AG04450 (cell line): ENCODE results near the gene BICRA. TPM values are rescaled to one million over a fixed set of nuclear protein-coding genes. Genes with fewer than 3 reads are reported as not detected.

Experiments used
- CTCF ChIA-PET: fragments of 300-600, 350-600 bp; formaldehyde crosslinking; extraction: SDS; loops from one replicate; lab custom pipeline; 2022; ENCODE audit warnings: antibody characterized with exemption, inconsistent platforms; lab: Charles Lee
- POLR2A ChIA-PET: fragments of 350-600 bp; formaldehyde crosslinking; extraction: SDS; loops from one replicate; lab custom pipeline; 2021; ENCODE audit warnings: antibody characterized with exemption, inconsistent platforms; lab: Yijun Ruan, JAX
- DNase-seq: peaks from one replicate; pipeline ENCODE4 v3.0.0-alpha.2; 2011; ENCODE audit warnings: low read depth, low spot score
- H3K27ac ChIP-seq: one replicate; pipeline ENCODE4 v1.5.1; 2012; ENCODE audit warnings: low read depth, low read length, control low read depth
- H3K27me3 ChIP-seq: one replicate; pipeline ENCODE4 v1.6.0; 2012; ENCODE audit warnings: low read length; ENCODE audit not compliant: control insufficient read depth, insufficient read depth
- H3K4me3 ChIP-seq: 2 replicates; pipeline ENCODE4 v1.5.1; 2011; ENCODE audit warnings: mild to moderate bottlenecking, low read depth, low read length, control low read depth
- H3K9me3 ChIP-seq: 2 replicates; pipeline ENCODE4 v1.5.1; 2012; ENCODE audit warnings: low read length; ENCODE audit not compliant: control insufficient read depth, insufficient read depth
- polyA plus RNA-seq: library from polyadenylated mRNA; depleted of rRNA; stranded (reverse); fragments of >200 nt; gene quantifications from 2 replicates; pipeline ENCODE4 v1.2.3, GENCODE V29; 2011
- TF ChIP-seq, protein P1 (sequence below): IDR thresholded peaks from 2 replicates; pipeline ENCODE4 v1.5.1; 2011; ENCODE audit warnings: low read depth, low read length, control low read depth, inconsistent platforms

Gene BICRA
- polyA plus RNA-seq, 1 experiment, result 0.72 TPM

DNA sequence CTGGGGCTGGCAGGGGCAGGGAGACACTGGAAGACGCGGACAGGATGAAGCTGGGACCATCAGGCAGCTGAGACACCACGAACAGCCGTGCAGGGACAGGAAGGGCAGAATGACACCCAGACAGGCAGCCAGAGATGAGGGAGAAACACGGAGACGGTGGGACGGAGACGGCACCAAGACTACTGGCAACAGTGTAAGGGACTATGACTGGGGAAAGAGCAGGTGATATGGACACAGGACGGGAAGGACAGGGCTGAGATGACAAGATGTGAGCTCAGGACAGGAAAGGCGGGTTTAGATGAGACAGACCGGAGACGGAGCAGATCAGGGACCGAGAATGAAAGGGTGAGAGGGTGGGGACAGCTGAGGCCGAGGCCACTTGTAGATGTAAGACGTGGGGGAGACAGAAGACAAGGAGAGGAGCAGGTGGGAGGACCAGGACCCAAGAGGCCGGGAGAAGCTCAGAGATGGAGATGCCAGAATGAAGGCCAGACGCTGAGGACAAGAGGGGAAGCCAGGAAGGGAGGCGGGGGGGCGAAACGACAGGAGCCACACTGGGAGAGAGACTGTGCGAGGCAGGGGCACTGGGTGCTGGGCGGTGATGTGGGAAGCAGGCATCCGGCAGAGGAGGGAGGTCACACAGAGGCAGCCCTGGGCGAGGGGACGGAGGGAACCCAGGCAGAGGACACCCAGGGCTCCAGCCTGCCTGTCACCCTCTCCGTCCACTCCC lies 86.8 kb downstream of the BICRA start:
- ChIA-PET POLR2A (no interaction called here), CTCF (interaction anchor here (1.0 kb wide), 1 partner anchor 17 kb away, joined by 3 read pairs; no protein-coding TSS in a partner anchor)
- DNase-seq, result no peak
- TF ChIP-seq, protein P1, sequence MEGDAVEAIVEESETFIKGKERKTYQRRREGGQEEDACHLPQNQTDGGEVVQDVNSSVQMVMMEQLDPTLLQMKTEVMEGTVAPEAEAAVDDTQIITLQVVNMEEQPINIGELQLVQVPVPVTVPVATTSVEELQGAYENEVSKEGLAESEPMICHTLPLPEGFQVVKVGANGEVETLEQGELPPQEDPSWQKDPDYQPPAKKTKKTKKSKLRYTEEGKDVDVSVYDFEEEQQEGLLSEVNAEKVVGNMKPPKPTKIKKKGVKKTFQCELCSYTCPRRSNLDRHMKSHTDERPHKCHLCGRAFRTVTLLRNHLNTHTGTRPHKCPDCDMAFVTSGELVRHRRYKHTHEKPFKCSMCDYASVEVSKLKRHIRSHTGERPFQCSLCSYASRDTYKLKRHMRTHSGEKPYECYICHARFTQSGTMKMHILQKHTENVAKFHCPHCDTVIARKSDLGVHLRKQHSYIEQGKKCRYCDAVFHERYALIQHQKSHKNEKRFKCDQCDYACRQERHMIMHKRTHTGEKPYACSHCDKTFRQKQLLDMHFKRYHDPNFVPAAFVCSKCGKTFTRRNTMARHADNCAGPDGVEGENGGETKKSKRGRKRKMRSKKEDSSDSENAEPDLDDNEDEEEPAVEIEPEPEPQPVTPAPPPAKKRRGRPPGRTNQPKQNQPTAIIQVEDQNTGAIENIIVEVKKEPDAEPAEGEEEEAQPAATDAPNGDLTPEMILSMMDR, result no peak
- Histone ChIP-seq H3K4me3 (no peak overlapping the region), H3K27ac (no peak overlapping the region), H3K27me3 (no peaks in the 10 kb centered on the region), H3K9me3 (peaks cover 3% of the 10 kb centered on the region; the same call in 1 of the 2 replicates)

DNA sequence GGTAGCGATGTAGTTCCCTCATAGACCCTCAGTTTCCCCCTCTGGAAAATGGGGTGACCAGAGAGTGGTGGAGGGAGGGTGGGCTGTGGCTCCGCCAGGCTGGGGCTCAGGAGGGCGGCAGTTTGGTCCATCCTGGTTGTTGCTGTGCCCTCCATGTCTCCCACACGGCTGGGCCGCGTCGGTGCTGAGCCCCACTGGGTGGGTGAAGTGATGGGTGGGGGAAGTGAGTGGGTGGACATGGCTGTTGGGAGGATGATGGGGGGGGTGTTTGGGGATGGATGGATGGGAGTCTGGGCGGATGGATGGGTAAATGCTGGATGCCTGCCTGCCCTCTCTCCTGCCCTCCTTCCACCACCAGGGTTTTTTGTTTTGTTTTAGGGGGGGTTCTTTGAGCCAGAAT lies 87.7 kb downstream of the BICRA start:
- no peak for DNase-seq
- no peak overlapping the region for H3K4me3 ChIP-seq
- ChIA-PET POLR2A (no interaction called here), CTCF (no interaction called here)
- no peak overlapping the region for H3K27ac ChIP-seq
- TF ChIP-seq, protein P1, result no peak
- no peaks in the 10 kb centered on the region for H3K27me3 ChIP-seq
- no peaks in the 10 kb centered on the region; the same call in 1 of the 2 replicates for H3K9me3 ChIP-seq

DNA sequence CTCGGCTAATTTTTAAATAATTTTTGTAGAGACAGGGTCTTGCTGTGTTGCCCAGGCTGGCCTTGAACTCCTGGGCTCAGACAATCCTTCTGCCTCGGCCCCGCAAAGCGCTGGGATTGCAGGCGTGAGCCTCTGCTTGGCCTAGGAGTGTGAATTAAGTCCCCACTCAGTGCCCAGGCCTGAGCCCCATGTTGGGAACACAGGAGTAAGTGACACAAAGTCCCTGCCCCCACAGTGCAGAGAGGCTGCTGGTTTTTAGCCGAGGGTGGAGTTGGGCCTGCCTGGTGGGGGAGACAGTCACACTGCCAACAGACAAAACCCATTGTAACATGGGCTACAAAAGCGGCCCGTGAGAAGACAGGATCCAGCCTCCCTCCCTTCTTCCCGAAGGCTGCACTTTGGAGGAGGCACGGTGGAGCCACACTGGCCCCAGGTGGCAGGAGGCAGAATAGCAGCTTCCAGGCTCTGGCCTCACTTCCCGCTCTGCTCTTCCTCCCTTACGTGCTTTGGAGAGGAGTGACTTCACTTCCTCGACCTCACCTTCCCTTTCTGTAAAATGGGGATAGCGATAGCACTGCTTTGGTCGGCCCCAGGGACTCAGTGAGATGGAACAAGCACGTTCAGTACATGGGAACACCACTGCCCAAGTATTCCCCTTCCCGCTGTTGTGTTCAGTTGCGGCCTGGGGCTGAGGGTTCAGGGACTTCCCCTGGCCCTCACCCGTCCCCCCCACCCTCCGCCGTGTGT lies 89.1 kb downstream of the BICRA start:
- TF ChIP-seq, protein P1, result peak; percentile 100
- DNase-seq, result peak; percentile 53
- peak overlapping the region; percentile 11 for H3K27ac ChIP-seq
- ChIA-PET POLR2A (interaction anchor here (0.7 kb wide), 1 partner anchor 269 kb away, joined by 3 read pairs; no protein-coding TSS in a partner anchor), CTCF (interaction anchor here (0.6 to 3.3 kb wide), 10 partner anchors 15 to 270 kb away, joined by 3 to 32 read pairs (median 6); partner anchors contain the start of gene EHD2)
- no peaks in the 10 kb centered on the region for H3K27me3 ChIP-seq
- no peak overlapping the region for H3K4me3 ChIP-seq
- no peaks in the 10 kb centered on the region; the same call in 1 of the 2 replicates for H3K9me3 ChIP-seq

DNA sequence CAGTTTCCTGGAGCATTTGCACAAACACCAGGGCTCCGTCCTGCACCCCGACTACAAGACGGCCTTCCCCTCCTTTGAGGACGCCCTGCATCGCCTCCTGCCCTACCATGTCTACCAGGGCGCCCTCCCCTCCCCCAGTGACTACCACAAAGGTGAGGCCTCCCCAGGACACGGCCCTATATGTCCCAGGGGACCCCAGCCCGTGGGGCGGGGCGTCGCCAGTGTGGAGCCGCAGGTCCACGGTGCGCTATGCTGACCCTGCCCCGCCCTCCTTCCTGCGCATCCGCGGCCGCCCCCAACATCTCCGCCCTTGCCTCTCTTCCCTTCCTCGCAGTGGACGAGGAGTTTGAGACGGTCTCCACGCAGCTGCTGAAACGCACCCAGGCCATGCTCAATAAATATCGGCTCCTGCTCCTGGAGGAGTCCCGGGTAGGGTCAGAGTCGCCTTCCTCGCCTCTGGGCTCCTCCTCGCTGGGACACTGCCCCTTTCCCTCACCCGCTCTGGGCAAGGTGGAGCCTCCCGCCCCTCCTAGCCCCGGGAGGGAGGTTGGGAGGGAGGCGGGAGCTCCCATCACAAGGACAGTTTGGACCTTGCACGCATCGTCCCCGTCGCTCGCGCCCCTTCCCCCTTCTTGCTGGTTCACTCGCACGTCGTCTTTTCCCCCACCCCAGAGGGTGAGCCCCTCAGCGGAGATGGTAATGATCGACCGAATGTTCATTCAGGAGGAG lies 89.9 kb downstream of the BICRA start:
- CTCF ChIA-PET, result interaction anchor here (0.5 to 3.3 kb wide), 19 partner anchors 9 to 411 kb away, joined by 3 to 32 read pairs (median 5); partner anchors contain the start of genes EHD2 and KPTN
- no peak for DNase-seq
- H3K4me3 ChIP-seq, result no peak overlapping the region
- H3K27me3 ChIP-seq, result no peaks in the 10 kb centered on the region
- H3K27ac ChIP-seq, result no peak overlapping the region
- TF ChIP-seq, protein P1, result no peak
- POLR2A ChIA-PET, result interaction anchor here (0.8 kb wide), 1 partner anchor 215 kb away, joined by 3 read pairs; the partner anchor contains the start of gene KPTN
- H3K9me3 ChIP-seq, result no peaks in the 10 kb centered on the region; the same call in 1 of the 2 replicates
